HG03354 (cell line): ENCODE measurements around the gene PLEKHA5.

Experiments used
- ATAC-seq: cut with Tn5 transposase; IDR thresholded peaks from one replicate; pipeline ENCODE4 v1.9.1; 2021; ENCODE audit warnings: mild to moderate bottlenecking; ENCODE audit not compliant: unreplicated experiment, poor library complexity, severe bottlenecking

The PLEKHA5 gene

GRCh38 chr12:19421503-19422282 lies 292.2 kb downstream of the PLEKHA5 start:
- ATAC-seq: no peak

- ATAC-seq: no peak
These were observed 293.8 kb downstream of the PLEKHA5 start for GRCh38 chr12:19423166-19423930.
